Trophoblast cell (in vitro differentiated cells and primary cell): ENCODE measurements around the gene CDCA8.

ENCODE experiments used
- DNase-seq, 2 donors: peaks; one replicate each; pipeline ENCODE4 v3.0.0-alpha.2; 2016
- H2AFZ ChIP-seq: 2 replicates; pipeline ENCODE4 v1.6.1; 2013; ENCODE audit warnings: low read length, moderate library complexity, mild to moderate bottlenecking; ENCODE audit not compliant: insufficient read depth, poor library complexity
- H2AK5ac ChIP-seq: 2 replicates; pipeline ENCODE4 v1.6.1; 2013; ENCODE audit warnings: mild to moderate bottlenecking, low read length
- H2BK120ac ChIP-seq: 2 replicates; pipeline ENCODE4 v1.6.1; 2013; ENCODE audit warnings: low read length, mild to moderate bottlenecking, moderate library complexity; ENCODE audit not compliant: insufficient read depth, poor library complexity
- H2BK12ac ChIP-seq: 2 replicates; pipeline ENCODE4 v1.6.1; 2013; ENCODE audit warnings: mild to moderate bottlenecking, low read length, moderate library complexity
- H2BK5ac ChIP-seq: 2 replicates; pipeline ENCODE4 v1.6.1; 2013; ENCODE audit warnings: low read length, low read depth, moderate library complexity, mild to moderate bottlenecking; ENCODE audit not compliant: poor library complexity
- H3K14ac ChIP-seq: 2 replicates; pipeline ENCODE4 v1.6.1; 2013; ENCODE audit warnings: mild to moderate bottlenecking, low read length
- H3K18ac ChIP-seq: 2 replicates; pipeline ENCODE4 v1.6.1; 2013; ENCODE audit warnings: mild to moderate bottlenecking, low read length
- H3K23ac ChIP-seq: 2 replicates; pipeline ENCODE4 v1.6.1; 2013; ENCODE audit warnings: low read length
- H3K27ac ChIP-seq: 2 replicates; pipeline ENCODE4 v1.5.1; 2013; ENCODE audit warnings: low read depth, mild to moderate bottlenecking, inconsistent platforms, low read length, moderate library complexity
- H3K27me3 ChIP-seq: 2 replicates; pipeline ENCODE4 v1.6.1; 2013; ENCODE audit warnings: inconsistent platforms, mild to moderate bottlenecking, low read length, moderate library complexity; ENCODE audit not compliant: insufficient read depth
- H3K36me3 ChIP-seq, 2 experiments: 1 replicate in 1 of 2; 2 replicates in 1 of 2; pipeline ENCODE4 v1.6.1; 2013; ENCODE audit warnings: low read length in 2 of 2, mild to moderate bottlenecking in 2 of 2, moderate library complexity in 1 of 2; ENCODE audit not compliant: insufficient read depth in 2 of 2, control insufficient read depth in 1 of 2
- H3K4ac ChIP-seq: 2 replicates; pipeline ENCODE4 v1.6.1; 2013; ENCODE audit warnings: low read depth, mild to moderate bottlenecking, low read length, moderate library complexity
- H3K4me1 ChIP-seq, 2 experiments: 1 replicate in 1 of 2; 2 replicates in 1 of 2; pipeline ENCODE4 v1.6.1; 2013; ENCODE audit warnings: low read length in 2 of 2, mild to moderate bottlenecking in 2 of 2, moderate library complexity in 1 of 2; ENCODE audit not compliant: insufficient read depth in 2 of 2, control insufficient read depth in 1 of 2
- H3K4me2 ChIP-seq: 2 replicates; pipeline ENCODE4 v1.6.1; 2013; ENCODE audit warnings: inconsistent platforms, mild to moderate bottlenecking, low read length, moderate library complexity
- H3K4me3 ChIP-seq: 2 replicates; pipeline ENCODE4 v1.5.1; 2013; ENCODE audit warnings: mild to moderate bottlenecking, low read depth, low read length, inconsistent platforms
- H3K79me1 ChIP-seq: one replicate; pipeline ENCODE4 v1.6.1; 2013; ENCODE audit warnings: low read length
- H3K79me2 ChIP-seq: 2 replicates; pipeline ENCODE4 v1.6.1; 2013; ENCODE audit warnings: low read length, mild to moderate bottlenecking; ENCODE audit not compliant: control insufficient read depth, insufficient read depth, poor library complexity
- H3K9ac ChIP-seq: 2 replicates; pipeline ENCODE4 v1.6.1; 2013; ENCODE audit warnings: mild to moderate bottlenecking, low read length
- H3K9me3 ChIP-seq: 2 replicates; pipeline ENCODE4 v1.6.1; 2013; ENCODE audit warnings: low read depth, mild to moderate bottlenecking, control low read depth, inconsistent platforms, low read length; ENCODE audit not compliant: insufficient read depth
- H4K12ac ChIP-seq: 2 replicates; pipeline ENCODE4 v1.6.1; 2013; ENCODE audit warnings: low read depth, mild to moderate bottlenecking, low read length, moderate library complexity
- H4K8ac ChIP-seq: 2 replicates; pipeline ENCODE4 v1.6.1; 2013; ENCODE audit warnings: low read depth, mild to moderate bottlenecking, low read length, moderate library complexity
- H4K91ac ChIP-seq: one replicate; pipeline ENCODE4 v1.6.1; 2013; ENCODE audit warnings: low read depth, mild to moderate bottlenecking, low read length, moderate library complexity
- WGBS: extraction: QIAGEN DNeasy Blood & Tissue Kit; methylation state at CpG from one replicate; pipeline ENCODE4 v1.1.7; 2013; ENCODE audit warnings: missing lambda C conversion rate; ENCODE audit not compliant: insufficient read length, insufficient coverage; ENCODE audit errors: extremely low coverage; 5-methylcytosine and 5-hydroxymethylcytosine counted together

The CDCA8 gene

DNA sequence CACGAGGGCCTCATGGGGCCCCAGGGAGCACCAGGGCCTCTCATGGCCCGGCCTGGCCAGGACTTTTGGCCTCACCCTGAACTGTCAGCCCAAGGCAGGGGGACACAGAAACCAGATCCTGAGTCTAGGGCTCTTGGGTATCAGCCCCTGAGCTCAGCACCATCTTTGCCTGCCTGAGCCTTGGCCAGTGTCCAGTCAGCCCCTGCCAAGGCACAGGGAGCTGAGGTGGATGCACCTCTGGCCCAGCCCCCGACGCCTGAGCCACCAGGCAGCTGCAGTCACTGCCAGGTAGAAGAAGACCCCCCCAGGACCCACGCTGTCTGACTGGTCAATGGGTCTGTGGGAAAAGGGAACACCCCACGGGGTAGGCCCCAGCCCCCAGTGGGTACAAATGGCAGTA is 25.3 kb downstream of the CDCA8 start:
- Histone ChIP-seq H3K23ac (no peak overlapping the region), H4K12ac (no peak overlapping the region), H3K79me2 (no peaks in the 10 kb centered on the region), H4K91ac (no peak overlapping the region), H2AK5ac (no peak overlapping the region), H2BK12ac (no peak overlapping the region), H3K9me3 (no peaks in the 10 kb centered on the region), H3K36me3 (no peaks in the 10 kb centered on the region), H3K4me3 (no peak overlapping the region), H3K9ac (no peak overlapping the region), H2BK5ac (no peak overlapping the region), H3K27me3 (no peaks in the 10 kb centered on the region), H3K4me2 (no peak overlapping the region), H4K8ac (no peak overlapping the region), H3K4ac (no peak overlapping the region), H2BK120ac (no peak overlapping the region), H3K79me1 (no peaks in the 10 kb centered on the region), H3K18ac (no peak overlapping the region), H2AFZ (no peak overlapping the region), H3K27ac (no peak overlapping the region), H3K4me1 (no peaks in the 10 kb centered on the region), H3K14ac (no peak overlapping the region)
- no peak for DNase-seq
- no CpG with 5 or more reads among the region's 6 CpGs for WGBS

- Histone ChIP-seq H3K36me3 (no peaks in the 10 kb centered on the region), H3K4me3 (no peak overlapping the region), H3K79me1 (no peaks in the 10 kb centered on the region), H3K23ac (no peak overlapping the region), H3K18ac (no peak overlapping the region), H3K9me3 (no peaks in the 10 kb centered on the region), H3K79me2 (no peaks in the 10 kb centered on the region), H3K14ac (no peak overlapping the region), H2BK5ac (no peak overlapping the region), H4K91ac (no peak overlapping the region), H3K27ac (no peak overlapping the region), H4K8ac (no peak overlapping the region), H3K27me3 (no peaks in the 10 kb centered on the region), H3K4me2 (no peak overlapping the region), H3K4me1 (peaks cover 0 to 3% of the 10 kb centered on the region in 2 experiments), H4K12ac (no peak overlapping the region), H2BK12ac (no peak overlapping the region), H3K4ac (no peak overlapping the region), H2AFZ (no peak overlapping the region), H2BK120ac (no peak overlapping the region), H3K9ac (no peak overlapping the region), H2AK5ac (no peak overlapping the region)
- DNase-seq, result no peak
- no CpG with 5 or more reads among the region's 26 CpGs for WGBS
Measured at GRCh38 chr1:37718181-37718900, 26.0 kb downstream of the CDCA8 start.

DNA sequence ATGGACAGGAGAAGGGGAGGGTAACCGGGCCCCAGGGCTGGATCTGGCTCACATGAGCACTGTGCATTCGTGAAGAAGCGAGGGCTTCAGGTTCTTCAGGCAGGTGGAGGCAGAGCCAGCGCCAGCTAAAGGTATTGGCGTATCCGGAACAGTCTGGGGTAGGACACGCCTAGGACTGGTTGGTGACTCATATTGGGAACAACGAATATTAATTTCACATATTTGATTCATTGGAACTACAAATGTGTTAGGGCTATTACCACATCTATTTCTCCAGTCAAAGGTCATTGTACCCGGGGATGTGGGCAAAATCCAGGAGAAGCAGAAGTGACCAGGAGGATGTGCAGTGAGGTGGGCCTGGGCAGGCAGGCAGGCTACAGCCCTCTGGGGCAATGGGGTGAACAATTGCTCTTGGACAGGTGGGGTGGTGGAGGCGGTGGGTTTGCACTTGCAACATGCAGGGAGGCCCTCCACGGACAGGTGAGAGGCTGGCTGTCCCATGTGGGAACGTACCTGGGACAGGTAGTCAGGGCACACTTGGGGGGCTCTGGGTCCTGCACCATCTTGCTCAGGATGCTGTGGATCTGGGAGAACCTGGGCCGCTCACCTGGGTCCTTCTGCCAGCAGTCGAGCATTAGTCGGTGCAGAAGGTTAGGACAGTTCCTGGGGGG is 26.7 kb downstream of the CDCA8 start:
- H3K79me1 ChIP-seq, result no peaks in the 10 kb centered on the region
- H3K27me3 ChIP-seq, result no peaks in the 10 kb centered on the region
- no peak overlapping the region for H4K12ac ChIP-seq
- no peak overlapping the region for H3K27ac ChIP-seq
- H3K9ac ChIP-seq, result no peak overlapping the region
- peaks cover 0 to 3% of the 10 kb centered on the region in 2 experiments for H3K4me1 ChIP-seq
- no peak overlapping the region for H3K4me2 ChIP-seq
- no peak overlapping the region for H4K91ac ChIP-seq
- no peak overlapping the region for H3K23ac ChIP-seq
- H2AK5ac ChIP-seq, result no peak overlapping the region
- H2BK12ac ChIP-seq, result no peak overlapping the region
- H3K4me3 ChIP-seq, result no peak overlapping the region
- H3K14ac ChIP-seq, result no peak overlapping the region
- H2BK5ac ChIP-seq, result no peak overlapping the region
- H2BK120ac ChIP-seq, result no peak overlapping the region
- H3K79me2 ChIP-seq, result no peaks in the 10 kb centered on the region
- H3K36me3 ChIP-seq, result no peaks in the 10 kb centered on the region
- H2AFZ ChIP-seq, result no peak overlapping the region
- H3K18ac ChIP-seq, result no peak overlapping the region
- DNase-seq, result no peak
- no peaks in the 10 kb centered on the region for H3K9me3 ChIP-seq
- H4K8ac ChIP-seq, result no peak overlapping the region
- WGBS, result no CpG with 5 or more reads among the region's 15 CpGs
- H3K4ac ChIP-seq, result no peak overlapping the region

DNA sequence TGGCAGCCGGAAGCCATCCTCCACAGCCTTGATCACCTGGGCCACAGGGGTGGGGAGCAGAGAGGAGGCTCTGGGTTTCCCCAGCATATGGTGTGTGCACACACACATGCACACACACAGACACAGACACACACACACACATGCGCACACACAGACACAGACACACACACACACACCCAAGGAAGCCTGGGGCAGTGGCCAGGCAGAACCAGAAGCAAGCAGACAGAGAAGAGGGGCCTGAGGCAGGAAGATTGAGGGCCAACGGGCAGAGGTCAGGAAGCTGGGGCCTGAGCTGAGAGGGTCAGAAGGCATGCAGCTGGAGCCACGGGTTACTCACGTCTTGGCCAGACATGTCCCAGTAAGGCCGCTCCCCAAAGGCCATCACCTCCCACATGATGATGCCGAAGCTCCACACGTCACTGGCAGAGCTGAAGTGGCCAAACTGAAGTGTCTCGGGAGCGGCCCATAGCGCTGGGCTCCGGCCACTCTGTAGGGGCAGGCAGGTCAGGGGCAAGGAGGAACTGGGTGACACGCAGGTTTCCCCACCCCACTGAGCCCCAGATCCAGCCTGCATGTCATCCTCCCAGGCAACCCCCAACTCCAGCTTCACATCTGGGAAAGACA is 27.4 kb downstream of the CDCA8 start:
- no peak overlapping the region for H4K91ac ChIP-seq
- H4K12ac ChIP-seq, result no peak overlapping the region
- H3K4ac ChIP-seq, result no peak overlapping the region
- H2BK5ac ChIP-seq, result no peak overlapping the region
- H3K9me3 ChIP-seq, result no peaks in the 10 kb centered on the region
- no peak overlapping the region for H2AFZ ChIP-seq
- no peak overlapping the region for H3K4me2 ChIP-seq
- no peak overlapping the region for H3K9ac ChIP-seq
- H3K4me1 ChIP-seq, result peaks cover 0 to 3% of the 10 kb centered on the region in 2 experiments
- no CpG with 5 or more reads among the region's 13 CpGs for WGBS
- no peak overlapping the region for H2BK12ac ChIP-seq
- H2AK5ac ChIP-seq, result no peak overlapping the region
- no peak overlapping the region for H3K18ac ChIP-seq
- no peaks in the 10 kb centered on the region for H3K79me2 ChIP-seq
- no peak overlapping the region for H3K23ac ChIP-seq
- no peak overlapping the region for H2BK120ac ChIP-seq
- H3K4me3 ChIP-seq, result no peak overlapping the region
- H4K8ac ChIP-seq, result no peak overlapping the region
- no peaks in the 10 kb centered on the region for H3K36me3 ChIP-seq
- DNase-seq, result no peak
- no peaks in the 10 kb centered on the region for H3K79me1 ChIP-seq
- no peak overlapping the region for H3K14ac ChIP-seq
- H3K27ac ChIP-seq, result no peak overlapping the region
- no peaks in the 10 kb centered on the region for H3K27me3 ChIP-seq
